Epithelial cell of prostate (primary cell): Measurements from ENCODE around the gene CD38.
A peak's percentile ranks its signal among the peaks of the same experiment; 100 is the strongest.
"Not testable (repeated sequence)": the region's sequence is repeated elsewhere in the genome, so short reads cannot be mapped to it uniquely, and the experiment has no call there.

Source experiments
- DNase-seq: peaks from one replicate; pipeline ENCODE4 v3.0.0-alpha.2; 2011; ENCODE audit warnings: low read depth, low spot score
- H3K27ac ChIP-seq: fragments of 450-650 bp; 2 replicates; pipeline ENCODE4 v1.5.1; 2017; ENCODE audit warnings: mild to moderate bottlenecking

Gene CD38

GRCh38 chr4:15852524-15852923 is 74.4 kb downstream of the CD38 start:
- no peak overlapping the region for H3K27ac ChIP-seq
- DNase-seq: no peak

DNA sequence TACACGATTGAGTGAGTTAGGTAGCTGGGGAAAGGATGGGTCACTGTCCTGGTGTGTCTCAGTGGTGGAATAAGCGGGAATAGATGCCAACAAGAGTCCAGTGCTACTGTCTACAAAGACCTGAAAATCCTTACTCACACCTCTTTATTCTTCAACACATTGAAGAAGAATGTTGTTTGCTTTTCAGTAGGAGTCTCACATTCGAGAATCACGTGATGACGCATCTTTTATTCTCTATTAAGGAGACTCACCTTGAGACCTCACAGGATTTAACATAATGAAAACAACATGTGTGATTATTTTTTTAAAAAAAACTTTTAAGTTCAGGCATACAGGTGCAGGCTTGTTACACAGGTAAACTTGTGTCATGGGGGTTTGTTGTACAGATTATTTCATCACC is 75.2 kb downstream of the CD38 start:
- H3K27ac ChIP-seq: no peak overlapping the region
- DNase-seq: peak; percentile 16

DNA sequence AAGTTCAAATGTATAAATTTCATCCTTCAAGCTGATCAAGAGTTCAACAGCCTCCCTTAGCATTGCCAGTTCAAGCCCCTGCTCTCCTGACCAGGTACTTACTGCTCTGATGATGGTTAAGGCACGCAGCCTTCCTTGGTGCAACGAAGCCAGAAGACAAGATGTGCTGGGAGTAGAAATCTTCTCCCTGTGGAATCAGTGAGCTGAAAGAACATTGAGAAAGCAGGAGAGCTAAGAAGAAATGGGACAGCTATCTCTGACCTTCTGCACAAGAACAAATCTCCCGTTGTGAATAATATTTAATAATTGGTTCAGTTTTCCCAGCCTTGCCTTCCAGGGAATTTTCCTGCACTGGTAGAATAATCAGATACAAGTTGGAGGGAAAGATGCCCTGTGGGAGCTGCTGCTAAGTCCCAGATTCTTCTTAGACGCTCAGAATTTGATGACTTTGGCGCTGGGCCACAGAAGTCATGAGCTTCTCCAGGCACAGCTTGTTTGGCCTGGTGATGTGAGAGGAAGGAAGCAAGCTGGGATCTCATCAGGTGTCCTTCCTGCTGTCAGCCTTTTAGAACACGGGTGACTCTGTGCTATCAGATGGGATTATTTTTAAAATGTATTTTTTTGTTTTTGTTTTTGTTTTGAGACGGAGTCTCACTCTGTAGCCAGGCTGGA is 77.8 kb downstream of the CD38 start:
- DNase-seq: no peak
- H3K27ac ChIP-seq: no peak overlapping the region

GRCh38 chr4:15861198-15861597 is 83.1 kb downstream of the CD38 start:
- DNase-seq, H3K27ac ChIP-seq: not testable (repeated sequence)

DNA sequence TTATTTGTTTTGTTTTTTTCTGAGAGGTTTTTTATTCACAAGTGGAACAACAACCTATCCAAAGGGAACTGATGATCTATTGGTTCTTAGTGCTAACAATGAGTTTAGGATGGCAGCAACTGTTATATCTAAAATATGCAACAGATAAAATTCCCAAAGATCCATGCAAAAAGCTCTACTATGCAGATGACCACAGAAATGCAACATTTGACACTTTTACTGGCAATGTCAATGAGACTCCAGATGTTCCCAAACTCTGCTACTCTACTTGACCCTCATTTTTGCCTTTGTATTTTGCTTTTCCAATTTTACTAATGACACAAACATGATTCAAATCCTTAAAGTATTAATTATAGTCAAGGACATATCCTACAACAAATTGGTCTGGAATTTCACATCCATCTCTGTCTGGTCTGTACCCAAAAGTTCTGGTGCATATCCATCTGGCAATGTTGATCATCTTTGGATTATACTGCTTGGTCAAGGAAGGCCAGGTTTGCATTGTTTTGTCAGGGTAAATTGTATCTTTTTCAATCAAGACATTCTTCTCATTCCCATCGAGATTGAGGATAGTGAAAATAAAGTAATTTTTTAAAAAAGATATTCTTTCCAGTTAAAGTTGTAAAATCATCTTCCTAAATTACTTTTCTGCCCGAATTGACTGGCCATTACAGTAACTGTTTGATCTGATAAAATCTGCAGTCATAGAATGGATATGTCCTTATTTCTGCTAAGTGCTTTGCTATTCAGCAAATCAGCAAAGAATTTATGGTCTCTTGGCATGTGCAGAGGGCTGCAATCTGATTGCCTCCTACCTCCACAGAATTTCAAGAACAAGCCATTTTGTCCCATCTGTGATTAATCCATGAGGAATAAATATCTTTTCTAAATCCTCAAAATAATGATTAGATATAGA is 86.8 kb downstream of the CD38 start:
- DNase-seq: no peak
- no peak overlapping the region for H3K27ac ChIP-seq

- H3K27ac ChIP-seq: no peak overlapping the region
- DNase-seq: no peak
Observed at GRCh38 chr4:15868111-15868510, 90.0 kb downstream of the CD38 start.

- DNase-seq: no peak
- no peak overlapping the region for H3K27ac ChIP-seq
Observed at GRCh38 chr4:15868826-15869413, 90.8 kb downstream of the CD38 start.

DNA sequence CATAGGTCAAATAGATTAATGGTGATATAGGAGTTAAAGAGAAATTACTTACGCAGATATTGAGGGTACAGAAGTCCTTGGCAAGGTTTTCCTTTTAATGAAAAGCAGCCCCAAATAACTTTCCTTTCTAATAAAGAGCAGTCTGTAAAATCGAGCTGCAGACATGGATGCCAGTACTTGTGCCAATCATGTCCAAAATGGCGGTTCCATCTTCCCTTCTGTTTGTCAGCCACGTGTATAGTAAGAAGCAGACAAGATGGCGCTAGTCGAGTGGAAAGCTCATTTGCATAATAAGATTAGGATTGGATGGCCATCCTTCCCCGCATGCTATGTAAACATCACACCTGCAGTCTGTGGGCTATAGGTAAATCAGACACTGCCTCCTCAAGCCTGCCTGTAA is 92.0 kb downstream of the CD38 start:
- DNase-seq: no peak
- H3K27ac ChIP-seq: no peak overlapping the region

DNA sequence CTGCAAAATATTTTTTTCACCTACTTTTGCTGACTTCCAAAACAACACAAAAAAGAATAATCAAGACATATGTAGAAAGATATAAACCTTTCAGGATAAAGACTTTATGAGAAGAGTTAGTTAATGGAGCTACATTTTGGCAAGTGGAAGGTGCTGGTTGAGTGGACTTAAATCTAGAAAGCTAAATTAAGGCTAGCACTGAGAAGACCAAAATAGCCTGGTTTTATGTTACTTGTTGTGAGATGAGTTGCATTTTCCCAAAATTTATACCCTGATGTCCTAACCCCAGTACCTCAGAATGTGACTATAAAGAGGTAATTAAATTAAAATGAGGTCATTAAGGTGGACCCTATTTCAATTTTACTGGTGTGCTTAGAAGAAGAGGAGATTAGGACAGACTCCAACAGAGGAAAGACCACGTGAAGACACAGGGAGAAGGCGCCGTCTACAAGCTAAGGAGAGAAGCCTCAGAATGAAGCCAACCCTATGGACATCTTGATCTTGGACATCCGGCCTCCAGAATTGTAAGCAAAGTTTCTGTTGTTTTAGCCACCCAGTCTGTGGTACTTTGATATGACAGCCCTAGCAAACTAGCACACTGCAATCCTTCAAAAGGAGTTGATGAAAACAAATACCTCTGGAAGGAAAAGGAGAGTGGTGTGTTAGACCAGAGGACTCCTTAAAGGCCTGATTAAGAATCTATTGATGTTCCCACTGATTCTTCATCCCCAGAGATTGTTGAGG is 93.0 kb downstream of the CD38 start:
- no peak for DNase-seq
- H3K27ac ChIP-seq: no peak overlapping the region

- DNase-seq: no peak
- no peak overlapping the region for H3K27ac ChIP-seq
Observed at GRCh38 chr4:15873117-15873516, 95.0 kb downstream of the CD38 start.

GRCh38 chr4:15874671-15875070 is 96.5 kb downstream of the CD38 start:
- H3K27ac ChIP-seq: no peak overlapping the region
- DNase-seq: no peak

- no peak overlapping the region for H3K27ac ChIP-seq
- DNase-seq: no peak
Observed at GRCh38 chr4:15875663-15876460, 97.7 kb downstream of the CD38 start.

DNA sequence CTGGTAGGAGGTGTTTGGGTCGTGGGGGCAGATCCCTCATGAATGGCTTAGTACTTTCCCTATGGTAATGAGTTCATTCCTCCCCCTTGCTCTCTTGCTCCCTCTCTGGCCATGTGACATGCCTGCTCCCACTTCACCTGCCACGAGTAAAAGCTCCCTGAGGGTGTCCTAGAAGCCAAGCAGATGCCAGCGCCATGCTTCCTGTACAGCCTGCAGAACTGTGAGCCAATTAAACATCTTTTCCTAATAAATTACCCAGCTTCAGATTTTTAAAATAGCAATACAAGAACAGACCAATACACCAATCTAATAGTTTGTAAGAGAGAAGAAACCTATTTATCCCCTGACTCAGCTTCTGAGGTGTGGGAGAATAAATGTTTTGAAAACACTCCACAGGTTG is 99.9 kb downstream of the CD38 start:
- no peak for DNase-seq
- H3K27ac ChIP-seq: no peak overlapping the region

DNA sequence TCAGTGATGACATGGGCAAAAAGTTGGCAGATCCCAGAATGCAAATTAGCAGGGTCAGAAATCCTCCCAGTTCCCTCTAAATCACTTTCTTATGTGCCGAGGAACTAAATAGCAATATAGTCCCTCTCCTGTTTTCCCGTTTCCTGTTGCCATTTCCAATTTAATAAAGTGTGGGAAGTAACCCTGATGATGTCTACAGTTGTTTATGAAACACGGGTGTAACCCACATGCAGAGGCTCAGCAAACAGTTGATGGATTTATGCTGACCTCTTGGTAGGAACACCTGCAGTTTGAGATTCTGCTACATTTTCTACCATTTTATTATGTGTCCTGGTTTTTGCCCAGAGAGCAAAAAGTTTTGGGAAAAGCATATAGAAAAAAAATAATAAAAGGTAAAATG is 103.7 kb downstream of the CD38 start:
- H3K27ac ChIP-seq: no peak overlapping the region
- DNase-seq: no peak

DNA sequence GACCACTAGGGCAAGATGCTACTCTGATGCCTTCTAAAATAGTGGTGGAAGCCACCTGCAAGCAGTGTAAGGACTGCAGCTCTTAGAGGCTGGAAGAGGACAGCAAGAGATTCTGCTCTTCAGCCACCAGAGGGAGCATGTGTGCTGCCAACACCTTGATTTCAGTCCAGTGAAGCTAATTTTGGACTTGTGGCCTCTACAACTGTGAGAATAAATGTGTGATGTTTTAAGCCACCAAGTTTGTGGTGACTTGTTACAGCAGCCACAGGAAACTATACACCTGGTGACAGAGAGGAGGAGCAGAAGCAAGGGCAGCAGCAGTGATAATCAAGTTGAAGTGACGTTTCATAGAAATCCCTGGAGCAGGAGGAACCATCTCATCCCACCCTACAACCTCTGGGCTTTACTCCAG is 104.6 kb downstream of the CD38 start:
- no peak for DNase-seq
- no peak overlapping the region for H3K27ac ChIP-seq

DNA sequence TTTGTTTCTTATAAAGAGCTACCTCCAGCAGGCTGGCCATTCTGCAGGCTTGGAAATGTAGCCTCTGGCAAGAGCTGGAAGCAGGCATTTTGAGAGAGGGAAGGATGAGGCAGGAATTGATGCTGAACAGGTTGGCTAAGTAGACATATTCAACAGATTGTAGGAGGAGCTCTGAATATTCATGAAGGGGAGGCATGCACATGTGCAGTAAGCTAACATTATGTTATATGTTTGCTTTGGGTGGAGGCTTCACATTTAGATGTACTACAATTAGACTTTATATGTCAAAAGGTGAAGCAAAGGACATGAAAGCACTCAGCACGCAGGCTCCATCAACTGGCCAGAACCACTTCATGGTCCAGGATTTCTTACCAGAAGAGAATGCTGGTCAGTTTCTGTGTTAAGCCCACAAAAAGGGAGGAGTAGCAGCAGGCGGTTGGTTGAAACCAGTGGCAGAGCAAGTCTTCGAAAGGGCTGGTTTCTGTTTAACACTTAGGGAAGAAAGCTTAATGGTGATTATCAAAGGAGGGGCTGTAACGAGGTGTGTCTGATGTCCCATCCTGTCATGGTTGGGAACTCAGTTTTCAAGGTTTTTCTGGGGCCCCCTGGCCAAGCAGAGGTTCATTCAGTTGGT is 105.6 kb downstream of the CD38 start:
- no peak for DNase-seq
- H3K27ac ChIP-seq: no peak overlapping the region

DNA sequence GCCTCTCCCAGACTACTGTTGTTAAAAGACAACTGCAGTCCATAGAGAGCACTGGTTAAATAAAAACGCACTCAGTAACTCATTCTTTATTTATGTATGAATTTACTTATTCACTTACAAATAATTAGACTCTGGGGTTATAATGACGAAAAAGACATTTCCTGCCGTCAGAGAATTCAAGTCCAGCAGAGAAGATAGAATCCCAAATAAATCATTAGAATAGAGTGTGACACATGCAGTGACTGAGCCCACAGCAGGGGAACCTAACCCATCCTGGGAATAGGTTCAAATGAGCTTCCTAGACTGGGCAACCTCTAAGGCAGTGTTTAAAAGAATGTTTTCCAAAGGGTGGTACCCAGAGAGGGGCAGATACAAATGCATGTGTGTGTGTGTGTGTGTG is 106.5 kb downstream of the CD38 start:
- H3K27ac ChIP-seq: no peak overlapping the region
- no peak for DNase-seq

- DNase-seq: no peak
- H3K27ac ChIP-seq: no peak overlapping the region
Observed at GRCh38 chr4:15885422-15885821, 107.3 kb downstream of the CD38 start.

DNA sequence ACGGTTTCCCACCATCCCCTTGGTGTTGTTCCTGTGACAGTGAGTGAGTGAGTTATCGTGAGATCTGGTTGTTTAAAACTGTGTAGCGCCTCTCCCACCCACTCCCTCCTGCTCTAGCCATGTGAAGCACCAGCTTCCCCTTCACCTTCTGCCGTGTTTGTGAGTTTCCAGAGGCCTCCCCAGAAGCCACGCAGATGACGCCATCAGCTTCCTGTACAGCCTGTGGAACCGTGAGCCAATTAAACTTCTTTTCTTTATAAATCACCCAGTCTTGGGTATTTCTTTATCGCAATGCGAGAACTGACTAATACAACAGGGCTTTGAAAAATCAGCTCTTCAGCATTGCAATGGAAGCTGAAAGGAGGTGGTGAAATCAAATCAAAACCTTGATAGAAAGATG is 110.4 kb downstream of the CD38 start:
- no peak for DNase-seq
- no peak overlapping the region for H3K27ac ChIP-seq
